HepG2 (cell line): Measurements from ENCODE around the gene ERF. TPM values are rescaled to one million over a fixed set of nuclear protein-coding genes. Genes with fewer than 3 reads are reported as not detected.
A peak's percentile ranks its signal among the peaks of the same experiment; 100 is the strongest.

ENCODE experiments used
- CHD2 ChIP-seq: IDR thresholded peaks from 2 replicates; pipeline ENCODE4 v1.6.1; 2011; ENCODE audit warnings: low read depth, low read length, improper control_type of control experiment
- DZIP1 ChIP-seq: sonication (generic); formaldehyde crosslinking; IDR thresholded peaks from 2 replicates; pipeline ENCODE4 v1.5.0; 2020; ENCODE audit warnings: mild to moderate bottlenecking, missing genetic modification reagents
- ETS1 ChIP-seq: sonication (generic); formaldehyde crosslinking; IDR thresholded peaks from 2 replicates; pipeline ENCODE4 v1.4.0; 2020; ENCODE audit warnings: missing genetic modification reagents
- GABPB1 ChIP-seq: IDR thresholded peaks from 2 replicates; pipeline ENCODE4 v1.6.1; 2016; ENCODE audit warnings: mild to moderate bottlenecking, missing genetic modification reagents, moderate library complexity, missing compliant biosample characterization
- GATAD2A ChIP-seq: IDR thresholded peaks from 2 replicates; pipeline ENCODE4 v1.6.1; 2016
- KDM6A ChIP-seq: IDR thresholded peaks from 2 replicates; pipeline ENCODE4 v1.6.1; 2016; ENCODE audit warnings: low read depth
- KMT2A ChIP-seq: sonication (generic); formaldehyde crosslinking; IDR thresholded peaks from 2 replicates; pipeline ENCODE4 v1.4.0; 2020; ENCODE audit warnings: missing genetic modification reagents
- PCBP1 ChIP-seq: fragments of 200-400 bp; formaldehyde crosslinking; IDR thresholded peaks from 2 replicates; pipeline ENCODE4 v1.6.1; 2017; ENCODE audit warnings: mild to moderate bottlenecking, low read depth, low read length, borderline replicate concordance
- TCF12 ChIP-seq, 2 experiments: fragments of 450-650 bp in 1 of 2; sonication (generic) in 1 of 2; formaldehyde crosslinking in 1 of 2; IDR thresholded peaks; 2 replicates each; pipeline versions ENCODE4 v1.6.1 to v1.8.0; 2017 to 2022; ENCODE audit warnings: antibody characterized with exemption in 1 of 2, mild to moderate bottlenecking in 1 of 2, missing genetic modification reagents in 1 of 2, moderate library complexity in 1 of 2
- ZBTB38 ChIP-seq: sonication (generic); formaldehyde crosslinking; IDR thresholded peaks from 2 replicates; pipeline ENCODE4 v1.5.1; 2020; ENCODE audit warnings: mild to moderate bottlenecking, missing genetic modification reagents
- ZFAT ChIP-seq: sonication (generic); formaldehyde crosslinking; conservative IDR thresholded peaks from 2 replicates; pipeline ENCODE4 v1.8.1; 2023; ENCODE audit warnings: missing genetic modification reagents, inconsistent platforms
- ZNF253 ChIP-seq: sonication (generic); formaldehyde crosslinking; IDR thresholded peaks from 2 replicates; pipeline ENCODE4 v1.8.0; 2022; ENCODE audit warnings: mild to moderate bottlenecking, missing genetic modification reagents, borderline replicate concordance
- ZNF33A ChIP-seq: sonication (generic); formaldehyde crosslinking; IDR thresholded peaks from 2 replicates; pipeline ENCODE4 v1.5.1; 2020; ENCODE audit warnings: missing genetic modification reagents, mild to moderate bottlenecking, moderate library complexity, borderline replicate concordance
- ZNF549 ChIP-seq: sonication (generic); formaldehyde crosslinking; IDR thresholded peaks from 2 replicates; pipeline ENCODE4 v1.5.0; 2020; ENCODE audit warnings: missing genetic modification reagents
- ZNF570 ChIP-seq: sonication (generic); formaldehyde crosslinking; IDR thresholded peaks from 2 replicates; pipeline ENCODE4 v1.4.0; 2020; ENCODE audit warnings: mild to moderate bottlenecking, missing genetic modification reagents, borderline replicate concordance
- ZNF597 ChIP-seq: sonication (generic); formaldehyde crosslinking; IDR thresholded peaks from 2 replicates; pipeline ENCODE4 v1.5.0; 2020; ENCODE audit warnings: missing genetic modification reagents
- ZNF724P ChIP-seq: sonication (generic); formaldehyde crosslinking; IDR thresholded peaks from 2 replicates; pipeline ENCODE4 v1.8.0; 2022; ENCODE audit warnings: missing genetic modification reagents, borderline replicate concordance
- ZNF839 ChIP-seq: sonication (generic); formaldehyde crosslinking; IDR thresholded peaks from 2 replicates; pipeline ENCODE4 v1.4.0; 2020; ENCODE audit warnings: missing genetic modification reagents, mild to moderate bottlenecking, borderline replicate concordance
- ZSCAN20 ChIP-seq: sonication (generic); formaldehyde crosslinking; IDR thresholded peaks from 2 replicates; pipeline ENCODE4 v1.4.0; 2020; ENCODE audit warnings: missing genetic modification reagents, mild to moderate bottlenecking, borderline replicate concordance
- polyA plus RNA-seq, 8 experiments: library from polyadenylated mRNA; depleted of rRNA in 3 of 8; stranded (reverse) in 7 of 8; unstranded in 1 of 8; fragments of >200 nt; fragmentation: Illumina TruSeq in 4 of 8; extraction: Trizol in 4 of 8; gene quantifications; 2 replicates each; pipeline versions ENCODE4 v1.2.1 to v1.2.3, GENCODE V29; 2011 to 2016; ENCODE audit warnings: low read depth in 4 of 8, missing spikeins in 1 of 8, mixed read lengths in 1 of 8; ENCODE audit not compliant: insufficient read depth in 1 of 8
- total RNA-seq, 5 experiments: library from RNA; depleted of rRNA; stranded (reverse); fragments of >200 nt; fragmentation: Illumina TruSeq; extraction: Trizol; gene quantifications; 2 replicates each; pipeline ENCODE4 v1.2.3, GENCODE V29; 2016; ENCODE audit warnings: low read depth in 1 of 5
- TF ChIP-seq, protein P1 (sequence below): sonication (generic); formaldehyde crosslinking; IDR thresholded peaks from 2 replicates; pipeline ENCODE4 v1.5.0; 2020; ENCODE audit warnings: mild to moderate bottlenecking, missing genetic modification reagents, borderline replicate concordance
- TF ChIP-seq, protein P2 (sequence below): sonication (generic); formaldehyde crosslinking; conservative IDR thresholded peaks from 2 replicates; pipeline ENCODE4 v1.8.0; 2022; ENCODE audit warnings: mild to moderate bottlenecking, moderate library complexity, missing genetic modification reagents

The ERF gene
- total and polyA plus RNA-seq, 2 of the 13 experiments (the other 11 are each of a cell fraction or from before 2014, with no cell fraction given): 67.1 to 69.9 TPM

DNA sequence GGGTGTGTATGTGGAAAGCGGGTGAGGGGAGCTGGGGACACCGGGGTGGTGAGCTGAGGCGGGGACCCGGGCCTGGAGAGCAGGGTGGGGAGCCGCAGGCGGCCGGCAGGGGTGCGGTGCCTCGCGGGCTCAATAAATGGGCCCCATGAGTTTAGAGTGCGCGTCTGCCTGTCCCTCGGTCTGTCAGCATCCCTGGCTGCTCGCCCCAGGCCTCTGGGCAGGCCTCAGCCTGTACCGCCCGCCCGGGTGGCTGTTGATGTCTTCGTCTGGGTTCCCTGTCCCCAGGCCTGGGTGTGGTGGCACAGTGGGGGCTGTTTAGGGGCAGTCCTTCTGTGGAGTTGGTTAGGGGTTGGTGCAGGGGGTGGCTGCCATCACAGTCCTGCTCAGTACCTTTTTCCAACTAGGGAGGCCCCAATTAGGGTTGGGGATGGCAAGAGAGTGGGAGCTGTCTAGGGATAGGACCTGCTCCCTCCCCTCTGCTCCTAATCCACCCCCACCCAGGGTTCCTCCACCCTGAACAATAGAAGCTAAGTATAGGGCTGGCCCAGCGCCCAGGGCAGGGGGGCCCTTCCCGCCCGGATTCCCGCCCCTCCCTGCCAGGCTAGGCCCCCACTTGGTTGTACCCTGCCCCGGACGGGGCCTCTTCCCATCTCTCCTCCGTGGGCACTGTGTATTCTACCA, 26.4 kb upstream of the ERF start (continued):
- TF ChIP-seq ZNF253 (CRISPR knock-in tag) (no peak), PCBP1 (no peak), ZBTB38 (CRISPR knock-in tag) (no peak), ZSCAN20 (no peak), KMT2A (CRISPR knock-in tag) (no peak), ZNF839 (CRISPR knock-in tag) (no peak), ETS1 (CRISPR knock-in tag) (no peak), ZNF597 (CRISPR knock-in tag) (no peak), ZNF570 (CRISPR knock-in tag) (no peak), ZNF724P (CRISPR knock-in tag) (no peak), CHD2 (no peak), TCF12 (IDR thresholded peaks at IDR 0.05) (no peak), TCF12 (CRISPR knock-in tag; IDR thresholded peaks at IDR 0.05) (no peak), ZNF33A (CRISPR knock-in tag) (no peak), GATAD2A (CRISPR knock-in tag) (no peak), GABPB1 (peak; percentile 25; the same call in 1 of the 2 replicates), DZIP1 (no peak), ZNF549 (CRISPR knock-in tag) (no peak), KDM6A (CRISPR knock-in tag) (0 out of 2 replicates have a peak, but pooled peaks have one; percentile 13), ZFAT (CRISPR knock-in tag) (no peak)
- TF ChIP-seq, protein P1, sequence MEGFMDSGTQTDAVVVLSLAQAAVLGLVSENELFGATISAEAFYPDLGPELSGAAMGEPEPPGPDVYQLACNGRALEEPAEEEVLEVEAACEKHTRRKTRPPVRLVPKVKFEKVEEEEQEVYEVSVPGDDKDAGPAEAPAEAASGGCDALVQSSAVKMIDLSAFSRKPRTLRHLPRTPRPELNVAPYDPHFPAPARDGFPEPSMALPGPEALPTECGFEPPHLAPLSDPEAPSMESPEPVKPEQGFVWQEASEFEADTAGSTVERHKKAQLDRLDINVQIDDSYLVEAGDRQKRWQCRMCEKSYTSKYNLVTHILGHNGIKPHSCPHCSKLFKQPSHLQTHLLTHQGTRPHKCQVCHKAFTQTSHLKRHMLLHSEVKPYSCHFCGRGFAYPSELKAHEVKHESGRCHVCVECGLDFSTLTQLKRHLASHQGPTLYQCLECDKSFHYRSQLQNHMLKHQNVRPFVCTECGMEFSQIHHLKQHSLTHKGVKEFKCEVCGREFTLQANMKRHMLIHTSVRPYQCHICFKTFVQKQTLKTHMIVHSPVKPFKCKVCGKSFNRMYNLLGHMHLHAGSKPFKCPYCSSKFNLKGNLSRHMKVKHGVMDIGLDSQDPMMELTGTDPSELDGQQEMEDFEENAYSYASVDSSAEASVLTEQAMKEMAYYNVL (CRISPR knock-in tag): no peak
- TF ChIP-seq, protein P2, sequence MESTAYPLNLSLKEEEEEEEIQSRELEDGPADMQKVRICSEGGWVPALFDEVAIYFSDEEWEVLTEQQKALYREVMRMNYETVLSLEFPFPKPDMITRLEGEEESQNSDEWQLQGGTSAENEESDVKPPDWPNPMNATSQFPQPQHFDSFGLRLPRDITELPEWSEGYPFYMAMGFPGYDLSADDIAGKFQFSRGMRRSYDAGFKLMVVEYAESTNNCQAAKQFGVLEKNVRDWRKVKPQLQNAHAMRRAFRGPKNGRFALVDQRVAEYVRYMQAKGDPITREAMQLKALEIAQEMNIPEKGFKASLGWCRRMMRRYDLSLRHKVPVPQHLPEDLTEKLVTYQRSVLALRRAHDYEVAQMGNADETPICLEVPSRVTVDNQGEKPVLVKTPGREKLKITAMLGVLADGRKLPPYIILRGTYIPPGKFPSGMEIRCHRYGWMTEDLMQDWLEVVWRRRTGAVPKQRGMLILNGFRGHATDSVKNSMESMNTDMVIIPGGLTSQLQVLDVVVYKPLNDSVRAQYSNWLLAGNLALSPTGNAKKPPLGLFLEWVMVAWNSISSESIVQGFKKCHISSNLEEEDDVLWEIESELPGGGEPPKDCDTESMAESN (CRISPR knock-in tag): no peak
